Fibroblast of pulmonary artery (primary cell): ENCODE data around the gene TTC13.
"Not testable (repeated sequence)": the region's sequence is repeated elsewhere in the genome, so short reads cannot be mapped to it uniquely, and the experiment has no call there.

ENCODE experiments used
- DNase-seq: peaks from one replicate; pipeline ENCODE4 v3.0.0-alpha.2; 2010; ENCODE audit warnings: low read depth
- H3K4me3 ChIP-seq: replicated peaks from 2 replicates; pipeline ENCODE4 v1.5.1; 2011; ENCODE audit warnings: low read depth, mild to moderate bottlenecking, control low read depth, low read length, moderate library complexity
- TF ChIP-seq, protein P1 (sequence below): IDR thresholded peaks from 2 replicates; pipeline ENCODE4 v1.5.1; 2011; ENCODE audit warnings: mild to moderate bottlenecking, control low read depth, low read length, inconsistent platforms; ENCODE audit errors: missing control alignments

Gene TTC13

DNA sequence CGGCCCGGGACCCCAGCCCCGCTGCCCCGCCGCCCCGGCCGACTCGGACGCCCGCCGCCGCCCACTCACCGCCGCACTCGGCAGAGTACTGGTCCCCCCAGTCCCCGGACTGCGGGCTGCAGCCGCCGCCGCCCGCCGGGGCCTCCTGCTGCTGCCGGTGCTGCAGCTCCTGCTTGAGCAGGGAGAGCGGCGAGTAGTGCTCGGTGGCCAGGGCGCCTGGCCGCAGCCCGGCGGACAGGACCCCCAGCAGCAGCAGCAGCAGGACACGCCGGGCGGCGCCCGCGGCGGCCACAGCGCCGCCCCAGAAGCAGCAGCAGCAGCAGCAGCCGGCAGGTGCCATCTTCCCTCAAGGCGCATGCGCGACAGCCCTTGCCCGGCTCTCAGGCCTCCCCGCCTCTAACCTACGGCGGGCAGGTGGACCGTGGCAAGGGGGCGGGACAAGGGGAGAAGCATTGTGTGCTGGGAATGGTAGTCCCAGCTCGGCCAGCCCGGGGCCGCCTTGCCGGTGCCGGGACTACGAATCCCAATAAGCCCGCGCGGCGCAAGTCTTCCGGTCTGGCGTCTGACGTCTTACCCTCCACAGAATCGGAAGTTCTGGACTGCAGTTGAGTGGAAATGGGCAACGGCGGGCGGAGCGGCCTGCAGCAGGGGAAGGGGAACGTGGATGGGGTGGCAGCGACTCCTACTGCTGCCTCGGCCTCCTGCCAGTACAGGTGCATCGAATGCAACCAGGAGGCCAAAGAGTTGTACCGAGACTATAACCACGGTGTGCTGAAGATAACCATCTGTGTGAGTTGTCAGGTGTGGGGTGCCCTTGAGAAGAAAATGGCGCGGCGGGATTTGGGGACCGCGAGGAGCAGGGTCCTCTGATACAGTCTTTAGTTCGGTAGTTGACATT, at the start of gene TTC13, which contains the start of gene ARV1:
TTC13 (minus strand) TSS at position 371 of the 898 bp plus-strand sequence; CDS start at position 340, 31 bp downstream.
ARV1 (plus strand) TSS at position 604 of the 898 bp plus-strand sequence; CDS start at position 616, 12 bp downstream.
- TF ChIP-seq, protein P1, sequence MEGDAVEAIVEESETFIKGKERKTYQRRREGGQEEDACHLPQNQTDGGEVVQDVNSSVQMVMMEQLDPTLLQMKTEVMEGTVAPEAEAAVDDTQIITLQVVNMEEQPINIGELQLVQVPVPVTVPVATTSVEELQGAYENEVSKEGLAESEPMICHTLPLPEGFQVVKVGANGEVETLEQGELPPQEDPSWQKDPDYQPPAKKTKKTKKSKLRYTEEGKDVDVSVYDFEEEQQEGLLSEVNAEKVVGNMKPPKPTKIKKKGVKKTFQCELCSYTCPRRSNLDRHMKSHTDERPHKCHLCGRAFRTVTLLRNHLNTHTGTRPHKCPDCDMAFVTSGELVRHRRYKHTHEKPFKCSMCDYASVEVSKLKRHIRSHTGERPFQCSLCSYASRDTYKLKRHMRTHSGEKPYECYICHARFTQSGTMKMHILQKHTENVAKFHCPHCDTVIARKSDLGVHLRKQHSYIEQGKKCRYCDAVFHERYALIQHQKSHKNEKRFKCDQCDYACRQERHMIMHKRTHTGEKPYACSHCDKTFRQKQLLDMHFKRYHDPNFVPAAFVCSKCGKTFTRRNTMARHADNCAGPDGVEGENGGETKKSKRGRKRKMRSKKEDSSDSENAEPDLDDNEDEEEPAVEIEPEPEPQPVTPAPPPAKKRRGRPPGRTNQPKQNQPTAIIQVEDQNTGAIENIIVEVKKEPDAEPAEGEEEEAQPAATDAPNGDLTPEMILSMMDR: no peak
- peak; percentile 99 for DNase-seq
- peak within 1 kb of the TSS; percentile 97 for H3K4me3 ChIP-seq

GRCh38 chr1:231027971-231028370, 49.3 kb upstream of the TTC13 start:
- no peak for DNase-seq
- H3K4me3 ChIP-seq: no peak overlapping the region
- TF ChIP-seq, protein P1: no peak

DNA sequence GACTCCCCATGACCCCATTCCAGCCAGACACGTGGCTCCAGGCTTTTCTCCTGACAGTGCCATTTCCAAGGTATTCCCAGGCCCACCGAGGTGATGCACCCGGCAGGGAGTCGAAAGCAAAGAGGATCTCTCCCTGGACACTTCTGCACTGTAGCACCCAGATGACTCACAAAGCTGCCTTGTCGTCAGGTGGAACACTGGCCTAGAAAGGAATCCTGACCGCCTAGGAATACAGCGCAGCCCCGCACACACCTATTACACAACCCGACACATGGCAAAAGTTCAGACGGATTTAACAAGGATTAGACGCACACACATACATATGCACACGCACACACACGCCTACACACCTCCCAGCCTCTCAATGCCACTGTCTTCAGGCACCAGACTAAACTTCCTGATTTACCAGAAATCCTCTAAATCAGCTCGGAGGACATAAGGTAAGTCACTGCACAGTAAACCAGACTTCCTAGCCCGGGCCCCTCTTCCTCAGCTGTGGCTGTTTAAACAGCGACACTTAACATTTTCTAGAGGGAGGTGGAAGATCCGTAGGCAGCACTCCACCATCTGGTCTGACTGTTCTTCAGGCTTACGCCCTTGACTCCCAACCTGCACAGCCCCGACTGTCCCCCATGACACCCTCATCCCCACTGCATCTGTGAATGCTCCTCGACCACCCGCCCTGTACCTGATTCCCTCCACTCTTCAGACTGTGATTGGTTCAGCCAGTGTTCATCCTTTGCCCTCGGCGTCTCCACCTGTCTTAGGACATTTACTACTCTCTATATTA, 48.7 kb upstream of the TTC13 start:
- TF ChIP-seq, protein P1: no peak
- H3K4me3 ChIP-seq: no peak overlapping the region
- no peak for DNase-seq

DNA sequence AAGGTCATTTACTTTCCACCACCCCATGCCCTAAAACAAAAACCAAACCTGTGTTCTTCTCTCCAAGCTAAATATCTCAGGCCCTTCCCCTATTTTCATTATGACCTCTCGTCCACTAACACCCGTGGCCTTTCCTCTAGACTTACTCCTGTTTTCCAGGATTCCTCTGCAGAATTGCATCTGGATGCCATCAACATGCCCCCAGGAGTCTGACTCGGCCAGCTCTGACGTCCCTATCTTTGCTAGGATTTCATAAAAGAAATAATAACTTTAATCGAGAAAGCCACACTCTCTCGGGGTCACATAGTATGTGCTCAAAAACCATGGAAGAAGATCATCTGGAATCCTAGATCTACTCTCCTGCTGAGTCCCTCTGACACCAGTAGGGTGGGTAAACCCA, 47.9 kb upstream of the TTC13 start:
- H3K4me3 ChIP-seq: no peak overlapping the region
- TF ChIP-seq, protein P1: no peak
- DNase-seq: no peak

DNA sequence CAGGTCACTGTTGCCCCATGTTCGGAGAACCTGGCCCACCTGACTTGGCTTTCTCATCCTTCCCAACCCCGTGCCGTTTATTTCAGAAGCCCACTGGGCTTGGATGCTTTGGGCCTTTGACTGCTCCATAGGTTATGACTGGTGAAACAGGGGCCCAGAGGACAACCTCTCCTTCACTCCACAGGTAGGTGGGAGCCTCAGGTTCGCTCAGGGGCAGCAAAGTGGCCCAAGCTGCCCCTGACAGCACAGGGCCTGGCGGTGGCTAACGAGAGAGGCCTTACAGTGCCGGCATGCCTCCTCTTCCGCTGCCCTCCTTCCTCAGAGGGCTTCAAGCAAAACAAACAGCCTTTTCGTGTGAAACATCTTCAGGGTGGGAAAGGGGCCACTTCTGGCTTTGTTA, 44.5 kb upstream of the TTC13 start:
- H3K4me3 ChIP-seq: no peak overlapping the region
- no peak for DNase-seq
- TF ChIP-seq, protein P1: no peak

DNA sequence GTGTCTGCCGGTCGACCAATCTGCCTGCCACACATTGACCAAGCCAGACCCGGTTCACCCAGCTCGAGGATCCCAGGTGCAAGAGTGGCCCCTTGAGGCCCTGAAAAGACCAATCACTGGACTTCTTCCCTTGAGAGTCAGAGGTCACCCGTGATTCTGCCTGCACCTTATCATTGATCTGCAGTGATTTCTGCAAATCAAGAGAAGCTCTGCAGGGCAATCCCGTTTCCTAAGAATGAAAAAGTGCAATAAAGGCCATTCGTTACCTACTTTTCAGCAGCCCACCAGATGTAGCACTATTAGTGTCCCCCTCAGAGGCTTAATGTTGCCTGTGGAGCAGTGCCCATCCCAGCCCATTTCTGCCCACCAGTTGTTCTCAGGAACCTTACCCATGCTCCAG, 43.9 kb upstream of the TTC13 start:
- not testable (repeated sequence) for DNase-seq, H3K4me3 ChIP-seq

DNA sequence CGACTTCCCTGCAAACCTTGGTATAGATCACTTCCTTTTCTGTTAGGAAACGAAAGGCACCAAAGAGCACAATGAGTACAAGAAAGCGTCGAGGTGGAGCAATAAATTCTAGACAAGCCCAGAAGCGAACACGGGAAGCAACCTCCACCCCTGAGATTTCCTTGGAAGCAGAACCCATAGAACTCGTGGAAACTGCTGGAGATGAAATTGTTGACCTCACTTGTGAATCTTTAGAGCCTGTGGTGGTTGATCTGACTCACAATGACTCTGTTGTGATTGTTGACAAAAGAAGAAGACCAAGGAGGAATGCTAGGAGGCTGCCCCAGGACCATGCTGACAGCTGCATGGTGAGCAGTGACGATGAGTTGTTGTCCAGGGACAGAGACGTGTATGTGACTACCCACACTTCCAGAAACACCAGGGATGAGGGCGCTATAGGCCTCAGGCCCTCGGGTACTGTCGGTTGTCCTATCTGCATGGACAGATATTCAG, 42.9 kb upstream of the TTC13 start:
- TF ChIP-seq, protein P1: no peak
- H3K4me3 ChIP-seq: no peak overlapping the region
- DNase-seq: no peak
